Liver (tissue), 9 donors: ENCODE data around the gene INHBA. TPM values are rescaled to one million over a fixed set of nuclear protein-coding genes. Genes with fewer than 3 reads are reported as not detected.

Experiments
- DNase-seq: peaks from one replicate; pipeline ENCODE4 v3.0.0-alpha.2; 2017; ENCODE audit warnings: low spot score
- H3K27ac ChIP-seq, 2 donors: one replicate each; pipeline ENCODE4 v1.7.0; 2013; ENCODE audit warnings: inconsistent platforms in 2 of 2, low read length in 2 of 2, control low read depth in 1 of 2, low read depth in 1 of 2, mild to moderate bottlenecking in 1 of 2
- H3K27me3 ChIP-seq, 4 donors: one replicate each; pipeline versions ENCODE4 v1.6.1 to v1.7.0; 2013; ENCODE audit warnings: low read length in 3 of 4, inconsistent platforms in 1 of 4, mild to moderate bottlenecking in 1 of 4, moderate library complexity in 1 of 4; ENCODE audit not compliant: control insufficient read depth in 4 of 4, insufficient read depth in 4 of 4
- H3K36me3 ChIP-seq, 4 donors: one replicate each; pipeline versions ENCODE4 v1.6.1 to v1.7.0; 2013; ENCODE audit warnings: low read length in 3 of 4, mild to moderate bottlenecking in 3 of 4, low read depth in 1 of 4, moderate library complexity in 1 of 4; ENCODE audit not compliant: control insufficient read depth in 4 of 4, insufficient read depth in 3 of 4
- H3K4me1 ChIP-seq, 4 donors: one replicate each; pipeline versions ENCODE4 v1.6.1 to v1.7.0; 2013; ENCODE audit warnings: low read length in 3 of 4, mild to moderate bottlenecking in 3 of 4, moderate library complexity in 1 of 4; ENCODE audit not compliant: control insufficient read depth in 4 of 4, insufficient read depth in 4 of 4
- H3K4me3 ChIP-seq, 3 donors: one replicate each; pipeline versions ENCODE4 v1.6.1 to v1.7.0; 2013; ENCODE audit warnings: low read length in 3 of 3, control low read depth in 1 of 3, low read depth in 1 of 3, mild to moderate bottlenecking in 1 of 3
- H3K9ac ChIP-seq, 2 donors: one replicate each; pipeline ENCODE4 v1.7.0; 2013; ENCODE audit warnings: low read length in 2 of 2, mild to moderate bottlenecking in 2 of 2, moderate library complexity in 2 of 2, control low read depth in 1 of 2, low read depth in 1 of 2
- H3K9me3 ChIP-seq, 4 donors: one replicate each; pipeline versions ENCODE4 v1.6.1 to v1.7.0; 2013; ENCODE audit warnings: low read length in 3 of 4; ENCODE audit not compliant: control insufficient read depth in 4 of 4
- EGR1 ChIP-seq, 2 donors: IDR thresholded peaks; 2 replicates each; pipeline ENCODE4 v1.6.1; 2016 to 2018; ENCODE audit warnings: antibody characterized with exemption in 2 of 2, low read depth in 2 of 2
- FOXA1 ChIP-seq: IDR thresholded peaks from 2 replicates; pipeline ENCODE4 v1.6.1; 2016; ENCODE audit warnings: antibody characterized with exemption
- FOXA2 ChIP-seq: IDR thresholded peaks from 2 replicates; pipeline ENCODE4 v1.6.1; 2016; ENCODE audit warnings: antibody characterized with exemption
- GABPA ChIP-seq, 2 donors: IDR thresholded peaks in 1 of 2; conservative IDR thresholded peaks in 1 of 2; 2 replicates each; pipeline ENCODE4 v1.6.1; 2016; ENCODE audit warnings: antibody characterized with exemption in 2 of 2, mild to moderate bottlenecking in 1 of 2, moderate library complexity in 1 of 2
- HNF4A ChIP-seq, 2 donors: conservative IDR thresholded peaks; 2 replicates each; pipeline ENCODE4 v1.6.1; 2016; ENCODE audit warnings: antibody characterized with exemption in 2 of 2, mild to moderate bottlenecking in 2 of 2
- HNF4G ChIP-seq: IDR thresholded peaks from 2 replicates; pipeline ENCODE4 v1.6.1; 2016; ENCODE audit warnings: antibody characterized with exemption
- JUND ChIP-seq, 2 donors: IDR thresholded peaks; 2 replicates each; pipeline ENCODE4 v1.6.1; 2016; ENCODE audit warnings: antibody characterized with exemption in 2 of 2
- NR2F2 ChIP-seq: IDR thresholded peaks from 2 replicates; pipeline ENCODE4 v1.6.1; 2016; ENCODE audit warnings: antibody characterized with exemption
- RAD21 ChIP-seq, 2 donors: IDR thresholded peaks; 2 replicates each; pipeline ENCODE4 v1.6.1; 2016; ENCODE audit warnings: antibody characterized with exemption in 2 of 2, mild to moderate bottlenecking in 2 of 2
- RXRA ChIP-seq, 2 donors: IDR thresholded peaks; 2 replicates each; pipeline ENCODE4 v1.6.1; 2017 to 2018; ENCODE audit warnings: antibody characterized with exemption in 2 of 2, mild to moderate bottlenecking in 1 of 2
- SP1 ChIP-seq: IDR thresholded peaks from 2 replicates; pipeline ENCODE4 v1.6.1; 2018; ENCODE audit warnings: antibody characterized with exemption, mild to moderate bottlenecking
- TAF1 ChIP-seq: conservative IDR thresholded peaks from 2 replicates; pipeline ENCODE4 v1.6.1; 2016; ENCODE audit warnings: antibody characterized with exemption, mild to moderate bottlenecking
- YY1 ChIP-seq: IDR thresholded peaks from 2 replicates; pipeline ENCODE4 v1.6.1; 2016; ENCODE audit warnings: antibody characterized with exemption, mild to moderate bottlenecking
- polyA plus RNA-seq, 2 donors: library from polyadenylated mRNA; stranded (reverse) in 1 of 2; unstranded in 1 of 2; fragments of 200-250 nt in 1 of 2; fragments of >200 nt in 1 of 2; fragmentation: Nextera tagmentation in 1 of 2; extraction: Ambion mirVana in 1 of 2; gene quantifications; one replicate each; pipeline versions ENCODE4 v1.2.1 to v1.2.3, GENCODE V29; 2013 to 2015
- total RNA-seq, 2 donors: library from RNA; depleted of rRNA; stranded (reverse); fragments of >200 nt; gene quantifications; one replicate each; pipeline ENCODE4 v1.2.3, GENCODE V29; 2014
- TF ChIP-seq, protein P1 (sequence below): IDR thresholded peaks from 2 replicates; pipeline ENCODE4 v1.6.1; 2016; ENCODE audit warnings: antibody characterized with exemption
- TF ChIP-seq, protein P2 (sequence below): IDR thresholded peaks from 2 replicates; pipeline ENCODE4 v1.6.1; 2016; ENCODE audit warnings: antibody characterized with exemption
- TF ChIP-seq, protein P3 (sequence below): IDR thresholded peaks from 2 replicates; pipeline ENCODE4 v1.6.1; 2016; ENCODE audit warnings: antibody characterized with exemption, mild to moderate bottlenecking
- TF ChIP-seq, protein P4 (sequence below): fragments of 150-350 bp; IDR thresholded peaks from 2 replicates; pipeline ENCODE4 v1.5.1; 2017; ENCODE audit warnings: improper control_type of control experiment, low read depth, low read length; ENCODE audit not compliant: missing input control
- donor health status: healthy.
- donor health status: healthy.
- donor health status: healthy.
- donor health status: healthy.
- donor health status: healthy.

The INHBA gene
- total and polyA plus RNA-seq, 4 donors: 0.23 to 8.9 (median 3.0) TPM

DNA sequence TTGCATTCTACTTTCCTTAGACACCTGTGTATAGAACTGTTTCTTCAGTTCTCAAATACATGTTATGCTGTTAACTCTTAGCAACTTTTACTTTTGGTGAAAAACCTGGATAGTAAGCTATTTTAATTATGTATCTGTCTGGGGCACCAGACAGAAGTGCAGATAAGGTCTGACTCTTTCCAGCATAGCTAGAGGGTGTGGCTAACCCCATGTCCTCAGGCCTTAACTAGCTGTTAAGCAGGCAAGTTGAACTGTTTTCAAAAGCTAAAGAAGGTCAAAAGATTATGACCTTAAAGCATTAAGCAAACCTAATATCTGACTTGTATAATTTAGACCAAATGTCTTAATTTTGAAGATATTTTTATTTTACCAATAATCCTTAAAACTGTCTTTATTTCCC lies 45.1 kb upstream of the INHBA start:
- no peak for TF ChIP-seq TAF1
- TF ChIP-seq, protein P1, sequence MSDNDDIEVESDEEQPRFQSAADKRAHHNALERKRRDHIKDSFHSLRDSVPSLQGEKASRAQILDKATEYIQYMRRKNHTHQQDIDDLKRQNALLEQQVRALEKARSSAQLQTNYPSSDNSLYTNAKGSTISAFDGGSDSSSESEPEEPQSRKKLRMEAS: no peak
- no peak for TF ChIP-seq YY1
- no peak for TF ChIP-seq GABPA (IDR thresholded peaks at IDR 0.05 in 1 of 2, conservative IDR thresholded peaks at IDR 0.05 in 1 of 2)
- TF ChIP-seq FOXA1: no peak
- TF ChIP-seq FOXA2: no peak
- TF ChIP-seq, protein P2, sequence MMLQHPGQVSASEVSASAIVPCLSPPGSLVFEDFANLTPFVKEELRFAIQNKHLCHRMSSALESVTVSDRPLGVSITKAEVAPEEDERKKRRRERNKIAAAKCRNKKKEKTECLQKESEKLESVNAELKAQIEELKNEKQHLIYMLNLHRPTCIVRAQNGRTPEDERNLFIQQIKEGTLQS: no peak
- TF ChIP-seq, protein P3, sequence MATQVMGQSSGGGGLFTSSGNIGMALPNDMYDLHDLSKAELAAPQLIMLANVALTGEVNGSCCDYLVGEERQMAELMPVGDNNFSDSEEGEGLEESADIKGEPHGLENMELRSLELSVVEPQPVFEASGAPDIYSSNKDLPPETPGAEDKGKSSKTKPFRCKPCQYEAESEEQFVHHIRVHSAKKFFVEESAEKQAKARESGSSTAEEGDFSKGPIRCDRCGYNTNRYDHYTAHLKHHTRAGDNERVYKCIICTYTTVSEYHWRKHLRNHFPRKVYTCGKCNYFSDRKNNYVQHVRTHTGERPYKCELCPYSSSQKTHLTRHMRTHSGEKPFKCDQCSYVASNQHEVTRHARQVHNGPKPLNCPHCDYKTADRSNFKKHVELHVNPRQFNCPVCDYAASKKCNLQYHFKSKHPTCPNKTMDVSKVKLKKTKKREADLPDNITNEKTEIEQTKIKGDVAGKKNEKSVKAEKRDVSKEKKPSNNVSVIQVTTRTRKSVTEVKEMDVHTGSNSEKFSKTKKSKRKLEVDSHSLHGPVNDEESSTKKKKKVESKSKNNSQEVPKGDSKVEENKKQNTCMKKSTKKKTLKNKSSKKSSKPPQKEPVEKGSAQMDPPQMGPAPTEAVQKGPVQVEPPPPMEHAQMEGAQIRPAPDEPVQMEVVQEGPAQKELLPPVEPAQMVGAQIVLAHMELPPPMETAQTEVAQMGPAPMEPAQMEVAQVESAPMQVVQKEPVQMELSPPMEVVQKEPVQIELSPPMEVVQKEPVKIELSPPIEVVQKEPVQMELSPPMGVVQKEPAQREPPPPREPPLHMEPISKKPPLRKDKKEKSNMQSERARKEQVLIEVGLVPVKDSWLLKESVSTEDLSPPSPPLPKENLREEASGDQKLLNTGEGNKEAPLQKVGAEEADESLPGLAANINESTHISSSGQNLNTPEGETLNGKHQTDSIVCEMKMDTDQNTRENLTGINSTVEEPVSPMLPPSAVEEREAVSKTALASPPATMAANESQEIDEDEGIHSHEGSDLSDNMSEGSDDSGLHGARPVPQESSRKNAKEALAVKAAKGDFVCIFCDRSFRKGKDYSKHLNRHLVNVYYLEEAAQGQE: no peak
- TF ChIP-seq EGR1 (IDR thresholded peaks at IDR 0.05; ENCODE audit: low read depth in 2 of 2): no peak
- no peak for TF ChIP-seq RAD21 (IDR thresholded peaks at IDR 0.05)
- TF ChIP-seq, protein P4, sequence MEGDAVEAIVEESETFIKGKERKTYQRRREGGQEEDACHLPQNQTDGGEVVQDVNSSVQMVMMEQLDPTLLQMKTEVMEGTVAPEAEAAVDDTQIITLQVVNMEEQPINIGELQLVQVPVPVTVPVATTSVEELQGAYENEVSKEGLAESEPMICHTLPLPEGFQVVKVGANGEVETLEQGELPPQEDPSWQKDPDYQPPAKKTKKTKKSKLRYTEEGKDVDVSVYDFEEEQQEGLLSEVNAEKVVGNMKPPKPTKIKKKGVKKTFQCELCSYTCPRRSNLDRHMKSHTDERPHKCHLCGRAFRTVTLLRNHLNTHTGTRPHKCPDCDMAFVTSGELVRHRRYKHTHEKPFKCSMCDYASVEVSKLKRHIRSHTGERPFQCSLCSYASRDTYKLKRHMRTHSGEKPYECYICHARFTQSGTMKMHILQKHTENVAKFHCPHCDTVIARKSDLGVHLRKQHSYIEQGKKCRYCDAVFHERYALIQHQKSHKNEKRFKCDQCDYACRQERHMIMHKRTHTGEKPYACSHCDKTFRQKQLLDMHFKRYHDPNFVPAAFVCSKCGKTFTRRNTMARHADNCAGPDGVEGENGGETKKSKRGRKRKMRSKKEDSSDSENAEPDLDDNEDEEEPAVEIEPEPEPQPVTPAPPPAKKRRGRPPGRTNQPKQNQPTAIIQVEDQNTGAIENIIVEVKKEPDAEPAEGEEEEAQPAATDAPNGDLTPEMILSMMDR: no peak
- TF ChIP-seq RXRA (IDR thresholded peaks at IDR 0.05): no peak
- TF ChIP-seq JUND (IDR thresholded peaks at IDR 0.05): no peak
- no peak for TF ChIP-seq HNF4G
- TF ChIP-seq HNF4A (conservative IDR thresholded peaks at IDR 0.05): no peak
- TF ChIP-seq SP1: no peak
- H3K9ac ChIP-seq: no peak overlapping the region
- H3K9me3 ChIP-seq: no peaks in the 10 kb centered on the region
- no peak for DNase-seq
- H3K27ac ChIP-seq: no peak overlapping the region
- H3K4me1 ChIP-seq: no peaks in the 10 kb centered on the region
- no peak overlapping the region for H3K4me3 ChIP-seq
- no peaks in the 10 kb centered on the region for H3K36me3 ChIP-seq
- no peaks in the 10 kb centered on the region for H3K27me3 ChIP-seq

DNA sequence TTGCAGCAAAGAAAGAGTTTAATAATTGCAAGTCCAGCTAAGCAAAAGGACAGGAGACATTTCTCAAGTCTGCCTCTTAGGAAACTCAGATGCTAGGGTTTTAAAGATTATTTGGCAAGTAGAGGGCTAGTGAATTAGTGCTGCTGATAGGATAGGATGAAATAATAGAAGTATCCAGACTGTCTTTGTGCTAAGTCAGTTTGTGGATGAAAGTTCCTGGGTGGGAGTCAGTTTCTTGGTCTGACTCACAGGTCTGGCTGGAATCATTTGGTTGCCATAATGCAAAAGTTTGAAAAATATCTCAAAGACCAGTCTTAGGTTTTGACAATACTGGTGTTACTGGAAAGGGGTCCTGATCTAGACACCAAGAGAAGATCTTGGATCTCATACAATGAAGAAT lies 42.6 kb upstream of the INHBA start:
- H3K9ac ChIP-seq: no peak overlapping the region
- TF ChIP-seq, protein P2: no peak
- TF ChIP-seq RXRA (IDR thresholded peaks at IDR 0.05) (no peak), JUND (IDR thresholded peaks at IDR 0.05) (no peak), EGR1 (IDR thresholded peaks at IDR 0.05; ENCODE audit: low read depth in 2 of 2) (no peak), NR2F2 (no peak), YY1 (no peak), RAD21 (IDR thresholded peaks at IDR 0.05) (no peak)
- TF ChIP-seq, protein P3: no peak
- TF ChIP-seq, protein P1: no peak
- H3K27me3 ChIP-seq: no peaks in the 10 kb centered on the region
- peaks cover 0 to 11% (median 9%) of the 10 kb centered on the region in 4 donors for H3K9me3 ChIP-seq
- DNase-seq: no peak
- no peaks in the 10 kb centered on the region for H3K4me1 ChIP-seq
- no peaks in the 10 kb centered on the region for H3K36me3 ChIP-seq
- H3K4me3 ChIP-seq: no peak overlapping the region
- no peak overlapping the region for H3K27ac ChIP-seq
